Measurements from ENCODE around the gene FOXP1. TPM values are rescaled to one million over a fixed set of nuclear protein-coding genes. Genes with fewer than 3 reads are reported as not detected.
A peak's percentile ranks its signal among the peaks of the same experiment; 100 is the strongest.

FOXP1 gene
- total RNA-seq, 1 experiment from 2014 or later, result 75.3 TPM

DNA sequence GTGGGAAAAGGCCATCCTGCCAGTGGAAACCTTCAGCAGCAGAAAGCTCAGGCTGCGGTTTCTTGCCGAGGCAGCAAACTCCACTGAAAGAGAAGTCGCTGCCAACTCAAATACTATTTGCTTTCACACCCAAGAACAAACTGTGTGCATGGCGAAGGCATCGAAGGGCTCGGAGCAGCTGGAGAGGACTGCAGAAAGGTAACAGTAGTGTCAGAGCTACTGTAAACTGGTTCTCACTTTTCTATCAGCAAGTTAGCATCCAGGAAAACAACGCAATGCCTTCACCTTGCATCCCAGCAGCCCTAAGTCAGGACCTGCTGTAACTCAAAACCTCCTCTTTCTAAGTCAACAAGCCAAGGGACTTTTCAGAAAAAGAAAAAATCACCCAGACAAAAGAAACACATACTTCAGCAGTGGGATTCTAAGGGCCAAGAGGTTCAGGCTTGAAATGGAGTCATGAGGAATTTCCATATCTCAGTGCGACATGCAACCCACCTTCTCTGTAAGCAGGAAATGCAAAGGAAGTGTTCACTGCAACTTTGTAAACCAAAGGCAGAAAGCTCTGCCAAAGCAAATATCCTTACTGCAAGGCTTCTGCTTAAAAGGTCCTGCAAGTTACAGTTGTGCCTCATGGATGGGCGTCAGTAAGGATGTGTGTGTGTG, 193.5 kb downstream of the FOXP1 start:
- H3K56ac ChIP-seq (ENCODE audit: insufficient read length, low read depth, low read length), result no peak overlapping the region
- no CpG with 5 or more reads among the region's 9 CpGs for WGBS (ENCODE audit: extremely low coverage, insufficient read length, low lambda C conversion rate)
- no peak overlapping the region for H3K18ac ChIP-seq (ENCODE audit: insufficient read length, low read depth, low read length)
- H4K20me1 ChIP-seq (ENCODE audit: control insufficient read depth, insufficient read depth, insufficient read length), result no peaks in the 10 kb centered on the region
- H3K9me3 ChIP-seq (ENCODE audit: control insufficient read depth, low read depth, low read length), result no peaks in the 10 kb centered on the region
- H3K9me3 Mint-ChIP-seq, result peaks cover 3% of the 10 kb centered on the region in 2 experiments; a peak in 2 of 5 replicates
- H2AK5ac ChIP-seq (ENCODE audit: insufficient read length, low read length), result no peak overlapping the region
- no peak overlapping the region for H3K23ac ChIP-seq (ENCODE audit: insufficient read length, low read depth, low read length)
- H3K27ac ChIP-seq (ENCODE audit: insufficient read length, low read depth, low read length), result peak overlapping the region; percentile 57
- no peak overlapping the region for H4K8ac ChIP-seq (replicated peaks; ENCODE audit: insufficient read length, low read depth, low read length)
- H2AFZ ChIP-seq (ENCODE audit: low read length), result no peak overlapping the region
- no peaks in the 10 kb centered on the region for H3K23me2 ChIP-seq (ENCODE audit: insufficient read length, low read depth, low read length, poor library complexity, severe bottlenecking)
- H3K14ac ChIP-seq (ENCODE audit: insufficient read depth, low read length), result no peak overlapping the region
- H2BK5ac ChIP-seq (ENCODE audit: insufficient read length, low read length), result no peak overlapping the region
- H2BK15ac ChIP-seq (ENCODE audit: low read depth, low read length), result no peak overlapping the region
- H3K4me1 ChIP-seq (ENCODE audit: insufficient read depth, low read length), result peaks cover 14% of the 10 kb centered on the region; the same call in 1 of the 2 replicates
- no peaks in the 10 kb centered on the region for H3K79me2 ChIP-seq (ENCODE audit: insufficient read depth, low read length)
- no peaks in the 10 kb centered on the region for H3K79me1 ChIP-seq (ENCODE audit: insufficient read depth, low read depth, low read length, poor library complexity, severe bottlenecking)
- H3K27me3 ChIP-seq (ENCODE audit: insufficient read depth, low read length), result no peaks in the 10 kb centered on the region
- no peak overlapping the region for H2BK120ac ChIP-seq (ENCODE audit: low read depth, low read length, poor library complexity, severe bottlenecking)
- no peaks in the 10 kb centered on the region for H3K27me3 Mint-ChIP-seq (ENCODE audit: low read depth)
- TF ChIP-seq, protein P1, sequence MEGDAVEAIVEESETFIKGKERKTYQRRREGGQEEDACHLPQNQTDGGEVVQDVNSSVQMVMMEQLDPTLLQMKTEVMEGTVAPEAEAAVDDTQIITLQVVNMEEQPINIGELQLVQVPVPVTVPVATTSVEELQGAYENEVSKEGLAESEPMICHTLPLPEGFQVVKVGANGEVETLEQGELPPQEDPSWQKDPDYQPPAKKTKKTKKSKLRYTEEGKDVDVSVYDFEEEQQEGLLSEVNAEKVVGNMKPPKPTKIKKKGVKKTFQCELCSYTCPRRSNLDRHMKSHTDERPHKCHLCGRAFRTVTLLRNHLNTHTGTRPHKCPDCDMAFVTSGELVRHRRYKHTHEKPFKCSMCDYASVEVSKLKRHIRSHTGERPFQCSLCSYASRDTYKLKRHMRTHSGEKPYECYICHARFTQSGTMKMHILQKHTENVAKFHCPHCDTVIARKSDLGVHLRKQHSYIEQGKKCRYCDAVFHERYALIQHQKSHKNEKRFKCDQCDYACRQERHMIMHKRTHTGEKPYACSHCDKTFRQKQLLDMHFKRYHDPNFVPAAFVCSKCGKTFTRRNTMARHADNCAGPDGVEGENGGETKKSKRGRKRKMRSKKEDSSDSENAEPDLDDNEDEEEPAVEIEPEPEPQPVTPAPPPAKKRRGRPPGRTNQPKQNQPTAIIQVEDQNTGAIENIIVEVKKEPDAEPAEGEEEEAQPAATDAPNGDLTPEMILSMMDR (conservative IDR thresholded peaks at IDR 0.05), result no peak
- no peak overlapping the region for H3T11ph ChIP-seq (ENCODE audit: low read length)
- peak overlapping the region in 1 of 2 experiments; percentile 8; a peak in 2 of 5 replicates for H3K4me3 Mint-ChIP-seq
- no peak overlapping the region for H4K5ac ChIP-seq (ENCODE audit: insufficient read length, low read depth, low read length)
- no peak overlapping the region for H2BK20ac ChIP-seq (ENCODE audit: low read depth, low read length, poor library complexity, severe bottlenecking)
- peak overlapping the region; percentile 84 to 96 (median 94); a peak in 6 of 7 replicates for H3K27ac Mint-ChIP-seq
- peak; percentile 41 for DNase-seq
- peaks cover 25 to 37% of the 10 kb centered on the region in 2 experiments for H3K4me1 Mint-ChIP-seq
- H3K9ac ChIP-seq (ENCODE audit: extremely low read depth, insufficient read length, low read length), result no peak overlapping the region
- H3K4me2 ChIP-seq (ENCODE audit: insufficient read depth, insufficient read length, low read length), result no peak overlapping the region
- no peak overlapping the region for H3K4ac ChIP-seq (ENCODE audit: low read depth, low read length)
- H2BK12ac ChIP-seq (ENCODE audit: insufficient read length, low read depth, low read length), result no peak overlapping the region
- no peak overlapping the region for H4K91ac ChIP-seq (ENCODE audit: insufficient read length, low read depth, low read length)
- H3K36me3 Mint-ChIP-seq (ENCODE audit: insufficient read depth in 1 of 3, low read depth in 3 of 3), result no peaks in the 10 kb centered on the region; a peak in 1 of 7 replicates

Measured in H9 (cell line).